HepG2 (cell line): ENCODE results near the gene MID1.

Experiments used
- EZH2 ChIP-seq: conservative IDR thresholded peaks from 2 replicates; pipeline ENCODE4 v1.6.1; 2012; ENCODE audit warnings: mild to moderate bottlenecking, low read depth, low read length, moderate library complexity
- HDAC2 ChIP-seq: sonication (generic); formaldehyde crosslinking; IDR thresholded peaks from 2 replicates; pipeline ENCODE4 v1.4.0; 2020; ENCODE audit warnings: missing genetic modification reagents
- HNRNPUL1 ChIP-seq: fragments of 200-400 bp; formaldehyde crosslinking; IDR thresholded peaks from 2 replicates; pipeline ENCODE4 v1.6.1; 2017; ENCODE audit warnings: low read depth, mild to moderate bottlenecking, low read length, moderate library complexity
- POLR2A ChIP-seq, 2 experiments: IDR thresholded peaks; 2 replicates each; pipeline ENCODE4 v1.6.1; 2011; ENCODE audit warnings: low read depth in 2 of 2, low read length in 2 of 2, mild to moderate bottlenecking in 1 of 2, moderate library complexity in 1 of 2; ENCODE audit not compliant: insufficient read depth in 1 of 2
- TCF12 ChIP-seq, 2 experiments: fragments of 450-650 bp in 1 of 2; sonication (generic) in 1 of 2; formaldehyde crosslinking in 1 of 2; IDR thresholded peaks; 2 replicates each; pipeline versions ENCODE4 v1.6.1 to v1.8.0; 2017 to 2022; ENCODE audit warnings: antibody characterized with exemption in 1 of 2, mild to moderate bottlenecking in 1 of 2, missing genetic modification reagents in 1 of 2, moderate library complexity in 1 of 2
- ZNF816 ChIP-seq: sonication (generic); formaldehyde crosslinking; IDR thresholded peaks from 2 replicates; pipeline ENCODE4 v1.8.0; 2022; ENCODE audit warnings: missing genetic modification reagents, mild to moderate bottlenecking, borderline replicate concordance
- ZNF891 ChIP-seq: sonication (generic); formaldehyde crosslinking; IDR thresholded peaks from 2 replicates; pipeline ENCODE4 v1.5.0; 2020; ENCODE audit warnings: mild to moderate bottlenecking, missing genetic modification reagents
- ZSCAN31 ChIP-seq: sonication (generic); formaldehyde crosslinking; IDR thresholded peaks from 2 replicates; pipeline ENCODE4 v1.5.0; 2020; ENCODE audit warnings: low read depth, mild to moderate bottlenecking, missing genetic modification reagents
- TF ChIP-seq, protein P1 (sequence below): sonication (generic); formaldehyde crosslinking; IDR thresholded peaks from 2 replicates; pipeline ENCODE4 v1.5.0; 2020; ENCODE audit warnings: mild to moderate bottlenecking, missing genetic modification reagents, moderate library complexity
- TF ChIP-seq, protein P2 (sequence below): sonication (generic); formaldehyde crosslinking; IDR thresholded peaks from 2 replicates; pipeline ENCODE4 v1.4.0; 2020; ENCODE audit warnings: mild to moderate bottlenecking, missing genetic modification reagents
- TF ChIP-seq, protein P3 (sequence below): sonication (generic); formaldehyde crosslinking; IDR thresholded peaks from 2 replicates; pipeline ENCODE4 v1.8.1; 2023; ENCODE audit warnings: mild to moderate bottlenecking, inconsistent platforms, moderate library complexity, missing genetic modification reagents, borderline replicate concordance

DNA sequence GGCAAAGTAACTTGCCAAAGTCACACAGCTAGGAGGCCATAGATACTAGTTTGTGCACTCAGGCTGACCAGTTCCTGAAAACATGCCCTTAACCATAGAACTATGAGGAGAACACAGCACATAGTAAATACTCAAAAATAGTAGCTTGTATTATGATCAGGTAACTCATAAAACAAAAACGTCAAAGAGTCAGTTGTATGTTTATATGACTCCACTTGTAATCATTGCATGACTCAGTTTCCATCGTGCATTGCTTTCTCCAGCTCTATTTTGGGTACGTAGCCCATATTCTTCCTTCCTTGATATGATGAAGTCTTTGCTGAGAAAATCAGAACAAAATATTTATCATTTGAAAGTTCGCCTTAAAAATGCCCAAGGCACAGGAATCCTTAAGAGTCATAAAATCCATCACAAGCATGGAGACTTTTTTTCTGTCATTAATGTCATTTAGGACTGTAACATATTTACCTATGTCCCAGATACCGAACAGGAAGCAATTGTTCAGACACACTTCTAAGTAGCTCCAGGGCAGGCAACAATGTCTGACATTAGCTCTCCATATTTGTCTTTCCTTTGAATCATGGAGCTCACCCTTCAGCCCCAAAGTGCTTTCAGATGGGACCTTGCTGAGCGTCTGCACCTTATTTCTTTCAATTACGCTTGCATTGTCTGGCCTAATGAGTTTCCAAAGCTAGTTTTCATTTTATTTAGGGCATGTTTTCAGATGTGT lies 11.2 kb upstream of the MID1 start:
- TF ChIP-seq POLR2A (IDR thresholded peaks at IDR 0.05; ENCODE audit: insufficient read depth in 1 of 2, low read depth in 2 of 2, low read length in 2 of 2), result no peak
- TF ChIP-seq, protein P1, sequence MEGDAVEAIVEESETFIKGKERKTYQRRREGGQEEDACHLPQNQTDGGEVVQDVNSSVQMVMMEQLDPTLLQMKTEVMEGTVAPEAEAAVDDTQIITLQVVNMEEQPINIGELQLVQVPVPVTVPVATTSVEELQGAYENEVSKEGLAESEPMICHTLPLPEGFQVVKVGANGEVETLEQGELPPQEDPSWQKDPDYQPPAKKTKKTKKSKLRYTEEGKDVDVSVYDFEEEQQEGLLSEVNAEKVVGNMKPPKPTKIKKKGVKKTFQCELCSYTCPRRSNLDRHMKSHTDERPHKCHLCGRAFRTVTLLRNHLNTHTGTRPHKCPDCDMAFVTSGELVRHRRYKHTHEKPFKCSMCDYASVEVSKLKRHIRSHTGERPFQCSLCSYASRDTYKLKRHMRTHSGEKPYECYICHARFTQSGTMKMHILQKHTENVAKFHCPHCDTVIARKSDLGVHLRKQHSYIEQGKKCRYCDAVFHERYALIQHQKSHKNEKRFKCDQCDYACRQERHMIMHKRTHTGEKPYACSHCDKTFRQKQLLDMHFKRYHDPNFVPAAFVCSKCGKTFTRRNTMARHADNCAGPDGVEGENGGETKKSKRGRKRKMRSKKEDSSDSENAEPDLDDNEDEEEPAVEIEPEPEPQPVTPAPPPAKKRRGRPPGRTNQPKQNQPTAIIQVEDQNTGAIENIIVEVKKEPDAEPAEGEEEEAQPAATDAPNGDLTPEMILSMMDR (CRISPR knock-in tag), result no peak
- TF ChIP-seq ZNF816 (CRISPR knock-in tag), result no peak
- no peak for TF ChIP-seq TCF12 (IDR thresholded peaks at IDR 0.05)
- no peak for TF ChIP-seq TCF12 (CRISPR knock-in tag; IDR thresholded peaks at IDR 0.05)
- TF ChIP-seq, protein P2, sequence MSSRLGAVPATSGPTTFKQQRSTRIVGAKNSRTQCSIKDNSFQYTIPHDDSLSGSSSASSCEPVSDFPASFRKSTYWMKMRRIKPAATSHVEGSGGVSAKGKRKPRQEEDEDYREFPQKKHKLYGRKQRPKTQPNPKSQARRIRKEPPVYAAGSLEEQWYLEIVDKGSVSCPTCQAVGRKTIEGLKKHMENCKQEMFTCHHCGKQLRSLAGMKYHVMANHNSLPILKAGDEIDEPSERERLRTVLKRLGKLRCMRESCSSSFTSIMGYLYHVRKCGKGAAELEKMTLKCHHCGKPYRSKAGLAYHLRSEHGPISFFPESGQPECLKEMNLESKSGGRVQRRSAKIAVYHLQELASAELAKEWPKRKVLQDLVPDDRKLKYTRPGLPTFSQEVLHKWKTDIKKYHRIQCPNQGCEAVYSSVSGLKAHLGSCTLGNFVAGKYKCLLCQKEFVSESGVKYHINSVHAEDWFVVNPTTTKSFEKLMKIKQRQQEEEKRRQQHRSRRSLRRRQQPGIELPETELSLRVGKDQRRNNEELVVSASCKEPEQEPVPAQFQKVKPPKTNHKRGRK, result no peak
- no peak for TF ChIP-seq HNRNPUL1
- TF ChIP-seq ZSCAN31 (CRISPR knock-in tag), result no peak
- TF ChIP-seq, protein P3, sequence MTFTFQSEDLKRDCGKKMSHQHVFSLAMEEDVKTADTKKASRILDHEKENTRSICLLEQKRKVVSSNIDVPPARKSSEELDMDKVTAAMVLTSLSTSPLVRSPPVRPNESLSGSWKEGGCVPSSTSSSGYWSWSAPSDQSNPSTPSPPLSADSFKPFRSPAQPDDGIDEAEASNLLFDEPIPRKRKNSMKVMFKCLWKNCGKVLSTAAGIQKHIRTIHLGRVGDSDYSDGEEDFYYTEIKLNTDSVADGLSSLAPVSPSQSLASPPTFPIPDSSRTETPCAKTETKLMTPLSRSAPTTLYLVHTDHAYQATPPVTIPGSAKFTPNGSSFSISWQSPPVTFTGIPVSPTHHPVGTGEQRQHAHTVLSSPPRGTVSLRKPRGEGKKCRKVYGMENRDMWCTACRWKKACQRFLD (CRISPR knock-in tag), result no peak
- TF ChIP-seq HDAC2 (CRISPR knock-in tag), result no peak
- no peak for TF ChIP-seq EZH2
- no peak for TF ChIP-seq ZNF891 (CRISPR knock-in tag)
